Thymus (tissue), 11 donors: Measurements from ENCODE around the gene EHBP1L1. TPM values are rescaled to one million over a fixed set of nuclear protein-coding genes. Genes with fewer than 3 reads are reported as not detected.

Experiments used
- DNase-seq, 9 donors: peaks; one replicate each; pipeline ENCODE4 v3.0.0-alpha.2; 2013; ENCODE audit warnings: low spot score in 9 of 9, low read depth in 6 of 9, missing footprints in 1 of 9
- H3K27ac ChIP-seq, 2 donors: one replicate each; pipeline ENCODE4 v1.5.1; 2013; ENCODE audit warnings: control low read depth in 1 of 2, low read depth in 1 of 2, low read length in 1 of 2, mild to moderate bottlenecking in 1 of 2, moderate library complexity in 1 of 2
- H3K27me3 ChIP-seq, 2 donors: one replicate each; pipeline ENCODE4 v1.5.1; 2013; ENCODE audit warnings: low read length in 1 of 2; ENCODE audit not compliant: control insufficient read depth in 2 of 2, insufficient read depth in 1 of 2
- H3K36me3 ChIP-seq, 2 donors: one replicate each; pipeline ENCODE4 v1.5.1; 2013; ENCODE audit warnings: low read length in 1 of 2, mild to moderate bottlenecking in 1 of 2, moderate library complexity in 1 of 2; ENCODE audit not compliant: control insufficient read depth in 2 of 2, insufficient read depth in 2 of 2
- H3K4me1 ChIP-seq, 2 donors: one replicate each; pipeline ENCODE4 v1.5.1; 2013; ENCODE audit warnings: low read length in 2 of 2; ENCODE audit not compliant: control insufficient read depth in 2 of 2, insufficient read depth in 2 of 2
- H3K4me3 ChIP-seq, 2 donors: one replicate each; pipeline ENCODE4 v1.5.1; 2013; ENCODE audit warnings: low read length in 2 of 2, control low read depth in 1 of 2, mild to moderate bottlenecking in 1 of 2
- H3K9me3 ChIP-seq, 2 donors: one replicate each; pipeline ENCODE4 v1.5.1; 2013; ENCODE audit warnings: low read length in 1 of 2, mild to moderate bottlenecking in 1 of 2; ENCODE audit not compliant: control insufficient read depth in 2 of 2, insufficient read depth in 1 of 2
- WGBS: extraction: QIAGEN DNeasy Blood & Tissue Kit; methylation state at CpG from one replicate; pipeline ENCODE4 v1.1.7; 2013; 5-methylcytosine and 5-hydroxymethylcytosine counted together
- polyA plus RNA-seq: library from polyadenylated mRNA; stranded (reverse); fragments of 200-250 nt; gene quantifications from one replicate; pipeline ENCODE4 v1.2.3, GENCODE V29; 2013
- total RNA-seq: library from RNA; stranded (reverse); fragments of 120-200 nt; gene quantifications from one replicate; pipeline ENCODE4 v1.2.4, GENCODE V29; 2013
- donor health status: healthy.

EHBP1L1 gene
- total and polyA plus RNA-seq, 2 donors = 19.9 to 66.5 TPM

DNA sequence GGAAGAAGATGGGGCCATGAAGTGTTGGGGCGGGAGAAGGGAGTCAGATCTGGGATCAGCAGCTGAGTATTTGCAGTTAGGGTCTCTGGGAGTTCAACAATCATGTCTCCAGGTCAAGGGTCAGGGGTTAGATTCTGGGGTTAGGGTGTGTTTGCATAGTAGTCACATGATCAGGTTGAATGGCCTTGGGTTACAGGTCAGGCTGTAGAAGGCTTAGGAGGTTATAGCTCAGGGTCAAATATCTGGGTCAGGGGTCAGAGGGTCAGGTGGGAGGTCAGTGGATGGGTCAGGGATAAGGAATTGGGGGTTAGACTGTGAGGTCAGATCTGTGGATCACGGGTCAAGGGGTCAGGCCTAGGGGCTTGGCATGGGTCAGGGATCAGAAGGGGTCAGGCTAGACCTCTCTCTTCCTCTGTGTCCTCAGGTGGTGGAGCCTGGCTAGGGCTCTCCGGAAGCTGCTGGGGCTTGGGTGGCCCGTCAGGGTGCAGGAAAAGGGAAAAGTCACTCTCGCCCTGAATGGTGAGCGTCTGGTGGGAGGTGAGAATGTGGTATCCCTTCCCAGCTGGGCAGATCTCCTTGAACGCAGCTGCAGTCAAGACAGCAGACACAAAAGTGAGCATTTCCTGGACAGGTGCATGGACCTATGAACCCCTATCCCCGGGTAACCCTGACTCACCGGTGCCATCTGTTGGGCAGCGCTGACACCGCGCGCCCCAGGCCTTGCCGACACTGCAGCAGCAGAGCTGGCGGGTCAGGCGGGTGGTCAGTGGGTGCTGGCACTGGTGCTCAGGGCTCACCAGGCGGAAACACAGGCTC lies 24.1 kb upstream of the EHBP1L1 start:
- H3K27ac ChIP-seq = peak overlapping the region; percentile 62 to 88
- peaks cover 57 to 82% of the 10 kb centered on the region in 2 donors for H3K4me1 ChIP-seq
- H3K4me3 ChIP-seq = no peak overlapping the region
- H3K9me3 ChIP-seq = peaks cover 0 to 18% of the 10 kb centered on the region in 2 donors
- H3K27me3 ChIP-seq = peaks cover 0 to 15% of the 10 kb centered on the region in 2 donors
- WGBS = 26% methylated on average over 17 of the region's 17 CpGs
- DNase-seq = peak in 6 of 9 donors; percentile 68 to 90 (median 76)
- no peaks in the 10 kb centered on the region for H3K36me3 ChIP-seq

DNA sequence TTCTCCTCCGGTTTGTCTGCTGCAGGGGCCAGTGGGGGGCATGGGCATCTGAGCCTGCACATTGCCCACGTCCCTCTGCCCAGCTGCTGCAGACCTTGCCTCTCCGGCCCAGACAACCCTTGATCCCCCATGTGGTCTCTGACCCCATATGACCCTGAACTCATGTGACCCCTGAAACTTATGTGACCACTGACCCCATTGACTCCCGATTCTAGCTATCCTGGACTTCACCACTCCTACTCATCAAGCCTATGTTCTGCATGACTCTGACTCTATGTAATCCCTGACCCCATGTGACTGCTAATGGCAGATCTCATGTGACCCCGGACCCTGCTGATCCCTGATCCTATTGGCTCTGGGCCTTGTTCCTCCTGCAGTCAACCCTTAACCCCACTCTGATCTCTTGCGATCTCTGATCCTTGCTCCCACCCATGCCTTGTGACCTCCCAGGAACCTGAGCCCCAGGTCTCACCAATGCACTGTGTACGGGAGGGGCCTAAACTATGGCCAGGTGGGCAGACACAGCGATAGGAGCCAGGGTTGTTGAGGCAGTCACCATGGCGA lies 23.4 kb upstream of the EHBP1L1 start:
- Histone ChIP-seq H3K27me3 (peaks cover 0 to 22% of the 10 kb centered on the region in 2 donors), H3K4me1 (peaks cover 55 to 82% of the 10 kb centered on the region in 2 donors), H3K9me3 (peaks cover 0 to 18% of the 10 kb centered on the region in 2 donors), H3K36me3 (no peaks in the 10 kb centered on the region), H3K27ac (peak overlapping the region; percentile 87 to 88), H3K4me3 (no peak overlapping the region)
- DNase-seq = no peak
- 80% methylated on average over 9 of the region's 9 CpGs for WGBS

DNA sequence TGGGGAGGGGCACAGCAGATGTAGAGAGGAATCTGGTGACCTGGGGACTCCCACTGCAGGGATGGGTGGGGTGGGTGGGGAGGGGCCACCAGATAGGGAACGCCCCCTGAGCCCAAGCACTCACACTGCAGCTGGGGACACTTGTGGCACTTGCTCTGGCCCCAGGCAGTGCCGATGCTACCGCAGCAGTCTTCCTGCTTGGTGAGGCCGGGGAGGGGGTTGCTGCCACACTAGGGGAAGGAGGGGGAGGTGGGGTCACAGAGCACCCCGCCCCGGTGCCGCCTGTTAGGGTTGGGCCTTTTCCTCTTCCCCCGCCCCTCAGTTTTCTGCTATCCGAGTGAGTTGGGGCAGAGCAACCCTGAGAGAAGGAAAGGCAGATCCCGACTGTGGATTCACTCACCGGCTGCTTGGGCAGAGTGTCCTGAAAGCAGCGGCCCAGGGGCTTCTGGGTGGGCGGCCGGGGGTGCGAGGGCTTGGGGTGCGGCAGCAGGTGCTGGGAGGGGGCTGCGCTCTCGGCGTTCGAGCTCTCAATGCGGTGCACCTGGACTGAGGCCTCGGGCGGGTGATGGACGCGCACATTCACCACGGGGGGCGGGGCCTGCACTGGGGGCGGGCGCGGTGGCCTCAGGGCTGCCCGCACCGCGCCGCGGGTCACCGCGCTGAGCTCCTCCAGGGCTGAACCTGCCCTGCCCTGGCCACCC lies 22.4 kb upstream of the EHBP1L1 start:
- Histone ChIP-seq H3K9me3 (peaks cover 0 to 18% of the 10 kb centered on the region in 2 donors), H3K4me1 (peaks cover 49 to 78% of the 10 kb centered on the region in 2 donors), H3K27me3 (peaks cover 0 to 30% of the 10 kb centered on the region in 2 donors), H3K4me3 (peak overlapping the region; percentile 43 to 44), H3K27ac (peak overlapping the region; percentile 88 to 90), H3K36me3 (no peaks in the 10 kb centered on the region)
- peak in 7 of 9 donors; percentile 64 to 95 (median 85) for DNase-seq
- 50% methylated on average over 37 of the region's 37 CpGs for WGBS

DNA sequence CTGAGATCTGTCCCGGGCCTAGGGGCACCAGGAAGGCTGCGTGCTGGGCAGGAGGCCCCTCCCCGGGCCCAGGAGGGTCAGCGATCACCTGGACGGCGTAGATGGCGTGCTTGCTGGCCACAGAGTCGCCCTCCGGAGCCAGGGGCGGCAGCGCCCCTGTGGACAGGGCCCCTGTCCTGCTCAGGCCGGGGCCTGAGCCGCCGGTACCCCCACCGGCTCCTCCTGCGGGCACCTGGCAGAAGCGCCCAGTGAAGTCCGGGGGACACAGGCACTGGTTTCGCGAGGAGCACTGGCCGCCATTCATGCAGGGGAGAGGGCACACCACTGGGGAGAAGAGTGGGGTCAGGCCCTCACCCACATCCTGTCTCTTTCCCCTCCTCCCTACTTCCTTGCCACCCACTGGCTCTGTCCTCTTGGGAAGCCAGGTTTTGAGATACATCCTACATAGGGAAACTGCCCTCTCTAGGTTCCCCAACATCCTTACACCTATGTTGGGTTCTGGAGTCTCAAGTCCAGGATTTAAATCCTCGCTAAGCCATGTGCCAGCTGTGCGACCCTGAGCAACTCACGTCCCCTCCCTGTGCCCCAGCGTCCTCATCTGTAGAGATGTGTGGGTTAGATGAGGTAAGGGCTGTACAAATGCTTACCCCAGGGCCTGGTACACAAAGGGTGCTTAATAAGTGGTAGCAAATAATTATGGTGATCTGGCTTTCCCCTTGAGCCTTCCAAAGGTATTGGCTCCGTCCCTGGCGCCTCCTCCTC lies 21.6 kb upstream of the EHBP1L1 start:
- peaks cover 44 to 78% of the 10 kb centered on the region in 2 donors for H3K4me1 ChIP-seq
- peak overlapping the region; percentile 43 to 44 for H3K4me3 ChIP-seq
- H3K27me3 ChIP-seq = peaks cover 0 to 38% of the 10 kb centered on the region in 2 donors
- peak in 1 of 9 donors; percentile 70 for DNase-seq
- H3K9me3 ChIP-seq = peaks cover 0 to 18% of the 10 kb centered on the region in 2 donors
- no peaks in the 10 kb centered on the region for H3K36me3 ChIP-seq
- WGBS = 81% methylated on average over 27 of the region's 27 CpGs
- H3K27ac ChIP-seq = peak overlapping the region; percentile 88 to 90

DNA sequence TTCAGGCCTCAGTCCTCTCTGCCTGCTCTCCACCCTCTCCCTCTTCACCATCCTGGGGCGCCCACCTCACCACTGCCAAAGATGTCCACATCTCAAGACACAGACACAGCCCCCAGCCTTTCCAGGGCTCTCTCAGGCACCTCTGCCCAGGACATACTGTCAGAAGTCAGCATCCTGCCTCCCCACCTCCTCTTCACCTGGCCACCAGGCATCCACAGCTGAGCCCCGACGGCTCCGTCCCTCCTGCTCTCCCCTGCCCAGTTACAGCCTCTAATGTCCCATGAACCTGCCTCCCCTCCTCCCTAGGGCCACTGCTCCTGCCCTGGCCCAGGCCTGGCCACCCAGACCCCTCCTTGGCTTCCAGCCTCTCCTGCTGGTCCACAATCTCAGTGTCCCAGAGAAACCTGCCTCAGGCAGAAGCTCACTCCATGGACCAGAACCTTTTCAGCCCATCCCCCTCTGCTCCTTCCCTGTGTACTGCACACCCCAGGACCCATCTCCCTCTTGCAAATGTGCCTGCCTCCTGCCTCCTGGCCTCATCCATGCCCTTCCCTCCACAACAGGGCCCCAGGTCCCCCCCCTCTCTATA lies 20.9 kb upstream of the EHBP1L1 start:
- no peak for DNase-seq
- peaks cover 0 to 45% of the 10 kb centered on the region in 2 donors for H3K27me3 ChIP-seq
- H3K4me1 ChIP-seq = peaks cover 44 to 82% of the 10 kb centered on the region in 2 donors
- no peaks in the 10 kb centered on the region for H3K36me3 ChIP-seq
- H3K4me3 ChIP-seq = no peak overlapping the region
- H3K27ac ChIP-seq = peak overlapping the region in 1 of 2 donors; percentile 90
- 93% methylated on average over 4 of the region's 4 CpGs for WGBS
- peaks cover 0 to 18% of the 10 kb centered on the region in 2 donors for H3K9me3 ChIP-seq

DNA sequence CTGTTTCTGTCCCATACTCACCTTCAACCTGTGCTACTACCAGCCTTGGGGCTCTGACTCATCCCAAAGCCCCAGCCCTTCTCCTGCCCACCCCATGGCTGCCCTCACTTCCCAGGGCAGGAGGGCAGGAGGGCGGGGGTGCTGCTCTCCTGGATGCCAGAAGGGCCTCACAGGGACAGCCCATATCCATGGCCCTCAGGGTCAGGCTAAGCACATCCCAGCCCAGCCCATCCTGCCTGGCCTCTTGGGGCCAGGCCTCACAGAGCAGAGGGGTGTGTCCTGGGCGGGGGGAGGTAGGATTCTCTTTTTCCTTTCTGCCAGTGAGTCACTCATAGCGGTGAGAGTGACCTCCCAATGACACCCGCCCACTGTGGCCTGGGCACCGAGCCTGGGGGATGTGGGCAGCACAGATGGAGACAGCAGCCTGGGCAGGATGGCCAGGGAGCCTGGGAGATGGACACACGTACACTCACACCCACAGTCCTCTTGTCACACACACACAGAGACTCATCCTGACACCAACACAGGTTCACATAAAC lies 20.1 kb upstream of the EHBP1L1 start:
- DNase-seq = no peak
- no peak overlapping the region for H3K27ac ChIP-seq
- peaks cover 44 to 91% of the 10 kb centered on the region in 2 donors for H3K4me1 ChIP-seq
- peaks cover 0 to 19% of the 10 kb centered on the region in 2 donors for H3K9me3 ChIP-seq
- peaks cover 0 to 53% of the 10 kb centered on the region in 2 donors for H3K27me3 ChIP-seq
- H3K36me3 ChIP-seq = no peaks in the 10 kb centered on the region
- H3K4me3 ChIP-seq = no peak overlapping the region
- WGBS = 91% methylated on average over 6 of the region's 6 CpGs

DNA sequence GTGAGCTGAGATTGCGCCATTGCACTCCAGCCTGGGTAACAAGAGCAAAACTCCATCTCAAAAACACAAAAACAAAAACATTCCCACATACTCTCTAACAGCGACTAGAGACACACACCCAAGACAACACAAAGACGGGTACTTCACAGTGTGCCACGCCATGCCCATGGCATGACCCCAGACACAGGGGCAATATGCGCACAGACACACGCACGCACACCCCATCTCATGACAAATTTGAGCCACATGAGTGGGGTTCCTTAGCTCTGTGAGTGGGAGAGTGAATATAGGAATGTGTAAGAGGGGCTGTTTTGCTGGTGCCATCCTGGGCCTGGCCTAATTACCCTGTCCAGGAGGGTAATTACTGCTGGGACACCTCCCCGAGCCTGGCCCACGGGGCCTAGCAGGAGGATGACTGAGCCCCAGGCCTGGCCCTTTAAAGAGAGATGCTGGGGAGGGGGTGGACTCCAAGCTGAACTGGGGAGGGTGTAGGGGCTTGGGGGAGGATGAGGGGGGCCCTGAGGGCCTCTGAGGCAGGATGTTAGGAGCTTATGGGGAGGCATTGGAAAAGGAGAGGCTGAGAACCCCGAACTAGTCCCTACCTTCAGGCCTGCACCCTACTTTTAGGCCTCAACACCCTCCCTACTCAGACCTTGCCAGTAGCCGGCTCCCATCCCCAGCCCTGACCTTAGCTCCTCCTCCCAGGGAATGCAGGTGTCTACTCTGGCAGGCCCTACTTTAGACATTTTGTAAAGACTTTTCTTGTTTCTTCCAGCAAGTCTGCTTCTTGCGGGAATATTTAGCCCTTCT lies 19.2 kb upstream of the EHBP1L1 start:
- DNase-seq = no peak
- peaks cover 39 to 88% of the 10 kb centered on the region in 2 donors for H3K4me1 ChIP-seq
- H3K27me3 ChIP-seq = peaks cover 0 to 57% of the 10 kb centered on the region in 2 donors
- no peaks in the 10 kb centered on the region for H3K36me3 ChIP-seq
- H3K9me3 ChIP-seq = peaks cover 0 to 13% of the 10 kb centered on the region in 2 donors
- H3K27ac ChIP-seq = peak overlapping the region in 1 of 2 donors; percentile 90
- 87% methylated on average over 12 of the region's 12 CpGs for WGBS
- H3K4me3 ChIP-seq = peak overlapping the region; percentile 37 to 66
